Kidney (tissue), 14 donors: ENCODE results near the gene COL28A1. TPM values are rescaled to one million over a fixed set of nuclear protein-coding genes. Genes with fewer than 3 reads are reported as not detected.

Source experiments
- DNase-seq, 5 donors: peaks; one replicate each; pipeline ENCODE4 v3.0.0-alpha.2; 2013 to 2020
- FAIRE-seq: peaks from 2 replicates; lab custom pipeline; 2012; peaks lifted over from hg19 to GRCh38; lab: Jason Lieb, UNC
- H3K27ac ChIP-seq, 2 donors: one replicate each; pipeline ENCODE4 v1.7.0; 2013; ENCODE audit warnings: low read depth in 2 of 2, low read length in 2 of 2, inconsistent platforms in 1 of 2
- H3K27me3 ChIP-seq: one replicate; pipeline ENCODE4 v1.7.1; 2013; ENCODE audit warnings: low read length, inconsistent platforms; ENCODE audit not compliant: control insufficient read depth, insufficient read depth
- H3K36me3 ChIP-seq, 3 donors: one replicate each; pipeline versions ENCODE4 v1.7.0 to v1.7.1; 2013; ENCODE audit warnings: low read length in 3 of 3, control low read depth in 1 of 3, inconsistent platforms in 1 of 3; ENCODE audit not compliant: insufficient read depth in 3 of 3, control insufficient read depth in 2 of 3
- H3K4me1 ChIP-seq, 3 donors: one replicate each; pipeline versions ENCODE4 v1.7.0 to v1.7.1; 2013; ENCODE audit warnings: low read length in 3 of 3, inconsistent platforms in 1 of 3, low read depth in 1 of 3; ENCODE audit not compliant: control insufficient read depth in 2 of 3, insufficient read depth in 2 of 3
- H3K4me3 ChIP-seq, 3 donors: one replicate each; pipeline versions ENCODE4 v1.7.0 to v1.8.1; 2013; ENCODE audit warnings: low read length in 3 of 3, control low read depth in 1 of 3, inconsistent platforms in 1 of 3
- H3K9ac ChIP-seq, 3 donors: one replicate each; pipeline versions ENCODE4 v1.7.0 to v1.7.1; 2013; ENCODE audit warnings: low read length in 3 of 3, control low read depth in 1 of 3, inconsistent platforms in 1 of 3
- H3K9me3 ChIP-seq, 3 donors: one replicate each; pipeline versions ENCODE4 v1.7.0 to v1.7.1; 2013; ENCODE audit warnings: low read length in 3 of 3, control low read depth in 1 of 3, inconsistent platforms in 1 of 3; ENCODE audit not compliant: control insufficient read depth in 2 of 3, insufficient read depth in 1 of 3
- CTCF ChIP-seq: IDR thresholded peaks from 3 replicates; pipeline ENCODE4 v1.5.1; 2012; ENCODE audit warnings: mild to moderate bottlenecking, moderate library complexity, borderline replicate concordance; ENCODE audit not compliant: insufficient read depth; ENCODE audit errors: extremely low read depth
- intact Hi-C: fragments of 100-400 bp; cut with DNase I; formaldehyde crosslinking; loops from one replicate; pipeline ENCODE4 v1.11.1; 2022
- polyA plus RNA-seq: library from polyadenylated mRNA; stranded (reverse); fragments of 350-450 nt; fragmentation: Illumina TruSeq; extraction: RNeasy Lipid Tissue Mini Kit (QIAGEN cat#74804); gene quantifications from one replicate; pipeline ENCODE4 v1.2.3, GENCODE V29; 2014; ENCODE audit warnings: low read depth, low replicate concordance; ENCODE audit not compliant: insufficient read depth
- total RNA-seq: library from RNA; stranded (reverse); fragmentation: NEBNext Ultra II Directional; extraction: Animal tissue kit (Norgen Biotek cat#: 25700); gene quantifications from one replicate; pipeline ENCODE4 v1.2.1, GENCODE V29; 2021
- donor health status: control.
- donor health status: control.
- donor health status: control.
- donor health status: control.
- donor health status: control.
- donor health status: DM: yes; HTN: yes; CAD: no.
- donor health status: Normal renal cell carcinoma (clear cell type).

The COL28A1 gene
- total and polyA plus RNA-seq, 2 donors from 2014 or later, result 2.7 to 5.8 TPM

GRCh38 chr7:7434329-7434728 is 101.3 kb downstream of the COL28A1 start:
- Histone ChIP-seq H3K9me3 (no peaks in the 10 kb centered on the region), H3K4me3 (no peak overlapping the region), H3K27me3 (no peaks in the 10 kb centered on the region), H3K4me1 (no peaks in the 10 kb centered on the region), H3K27ac (no peak overlapping the region), H3K9ac (no peak overlapping the region), H3K36me3 (no peaks in the 10 kb centered on the region)
- intact Hi-C loops, result no loop called here
- no peak for TF ChIP-seq CTCF
- FAIRE-seq (no peak), DNase-seq (no peak)

GRCh38 chr7:7433811-7434210 is 101.9 kb downstream of the COL28A1 start:
- Histone ChIP-seq H3K9ac (no peak overlapping the region), H3K27ac (no peak overlapping the region), H3K4me1 (no peaks in the 10 kb centered on the region), H3K4me3 (no peak overlapping the region), H3K36me3 (no peaks in the 10 kb centered on the region), H3K9me3 (no peaks in the 10 kb centered on the region), H3K27me3 (no peaks in the 10 kb centered on the region)
- intact Hi-C loops, result no loop called here
- DNase-seq (no peak), FAIRE-seq (no peak)
- no peak for TF ChIP-seq CTCF

- Histone ChIP-seq H3K36me3 (no peaks in the 10 kb centered on the region), H3K27me3 (no peaks in the 10 kb centered on the region), H3K4me3 (no peak overlapping the region), H3K9me3 (no peaks in the 10 kb centered on the region), H3K9ac (no peak overlapping the region), H3K4me1 (peaks cover 0 to under 1% (median 0%) of the 10 kb centered on the region in 3 donors), H3K27ac (no peak overlapping the region)
- intact Hi-C loops, result no loop called here
- FAIRE-seq (no peak), DNase-seq (no peak)
- TF ChIP-seq CTCF, result no peak
These were observed 102.7 kb downstream of the COL28A1 start for GRCh38 chr7:7432979-7433378.

GRCh38 chr7:7428806-7429205 is 106.9 kb downstream of the COL28A1 start:
- Histone ChIP-seq H3K9ac (no peak overlapping the region), H3K27me3 (no peaks in the 10 kb centered on the region), H3K36me3 (no peaks in the 10 kb centered on the region), H3K4me3 (no peak overlapping the region), H3K4me1 (peaks cover 0 to 4% (median 0%) of the 10 kb centered on the region in 3 donors), H3K27ac (no peak overlapping the region), H3K9me3 (no peaks in the 10 kb centered on the region)
- FAIRE-seq (no peak), DNase-seq (peak in 2 of 5 donors; percentile 42 to 71)
- intact Hi-C loops, result no loop called here
- TF ChIP-seq CTCF, result no peak
